NCI-H2171 (cell line): ENCODE data around the gene NCOA7.
A peak's percentile ranks its signal among the peaks of the same experiment; 100 is the strongest.

Experiments
- DNase-seq: peaks from one replicate; lab custom pipeline; 2025; lab: John Stamatoyannopoulos, UW

Gene NCOA7

DNA sequence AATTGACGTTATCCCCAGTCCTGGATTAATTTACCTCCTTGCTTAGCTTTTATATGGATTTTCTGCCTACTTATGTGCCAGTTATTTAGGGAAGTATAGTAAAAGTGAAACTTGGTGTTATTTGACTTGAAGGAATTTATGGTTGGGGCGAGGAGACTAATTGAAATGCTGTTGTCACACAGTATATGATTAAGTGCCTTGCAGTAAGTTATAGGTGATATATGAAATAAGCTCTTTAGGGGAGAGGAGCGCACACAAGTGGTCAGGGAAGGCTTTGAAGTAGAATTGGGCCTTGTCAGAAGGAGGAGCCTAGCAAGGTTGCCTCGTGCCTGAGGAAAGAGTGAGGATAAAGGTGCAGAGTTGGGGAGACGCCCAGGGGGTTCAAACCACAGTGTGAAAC lies 20.5 kb downstream of the NCOA7 start:
- no peak for DNase-seq

DNA sequence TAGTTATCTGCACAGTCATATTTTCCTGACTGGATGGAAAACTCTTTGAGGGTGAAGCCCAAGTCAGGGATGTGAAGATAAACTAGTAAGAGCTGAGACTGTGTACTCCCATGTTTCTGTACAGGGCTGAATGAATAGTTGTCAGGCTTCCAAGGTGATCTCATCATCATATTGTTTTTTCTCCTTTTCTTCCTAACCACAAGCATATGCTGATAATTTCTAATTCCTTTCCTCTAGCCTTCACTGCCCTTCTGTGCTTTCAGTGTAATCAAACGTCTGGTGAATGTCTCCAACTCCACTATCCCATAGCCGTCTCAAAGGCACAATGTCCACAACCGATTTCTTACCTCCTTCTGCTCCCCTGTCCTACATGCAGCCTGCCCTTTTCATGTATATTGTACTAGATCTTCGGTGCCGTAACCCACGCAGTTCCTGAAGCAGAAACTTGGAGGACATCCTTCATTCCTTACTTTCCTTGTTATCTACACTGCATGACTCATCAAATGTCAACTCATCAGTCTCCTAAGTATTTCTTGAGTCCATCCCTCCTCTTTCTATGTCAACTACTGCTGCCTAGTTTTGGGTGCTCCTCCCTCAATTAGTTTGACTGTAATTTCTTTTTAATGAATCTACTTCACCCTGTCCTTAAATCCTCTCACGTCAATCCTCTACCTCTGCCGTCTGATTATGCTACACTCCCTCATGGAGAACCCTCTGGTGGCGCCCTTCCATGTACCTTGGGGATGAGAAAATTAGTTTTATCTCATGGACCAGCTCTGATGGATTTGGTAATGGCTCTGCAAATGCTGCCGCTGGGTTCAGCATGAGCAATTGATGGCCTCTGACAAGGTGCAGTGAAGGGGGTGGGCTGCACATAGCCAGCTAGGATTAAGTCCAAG lies 21.9 kb downstream of the NCOA7 start:
- peak; percentile 9 for DNase-seq

DNA sequence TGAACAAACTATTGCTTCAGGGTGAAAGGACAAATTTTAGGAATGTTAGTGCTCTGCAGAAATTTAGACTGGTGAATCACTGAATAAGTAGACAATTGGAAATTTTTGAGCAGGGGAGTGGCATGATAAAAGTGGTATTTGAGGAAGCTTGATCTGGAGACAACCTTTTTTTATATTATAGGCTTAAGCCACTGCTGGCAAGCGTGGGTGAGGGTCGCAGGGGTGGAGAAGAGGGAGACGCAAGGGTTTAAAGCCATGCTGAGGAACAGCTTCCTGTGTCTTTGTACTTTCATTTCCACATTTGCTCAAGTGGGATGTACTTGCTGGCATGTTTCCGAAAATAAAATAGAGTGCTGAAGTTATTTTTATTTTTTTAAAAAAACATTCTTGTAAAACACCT lies 23.7 kb downstream of the NCOA7 start:
- DNase-seq: no peak

DNA sequence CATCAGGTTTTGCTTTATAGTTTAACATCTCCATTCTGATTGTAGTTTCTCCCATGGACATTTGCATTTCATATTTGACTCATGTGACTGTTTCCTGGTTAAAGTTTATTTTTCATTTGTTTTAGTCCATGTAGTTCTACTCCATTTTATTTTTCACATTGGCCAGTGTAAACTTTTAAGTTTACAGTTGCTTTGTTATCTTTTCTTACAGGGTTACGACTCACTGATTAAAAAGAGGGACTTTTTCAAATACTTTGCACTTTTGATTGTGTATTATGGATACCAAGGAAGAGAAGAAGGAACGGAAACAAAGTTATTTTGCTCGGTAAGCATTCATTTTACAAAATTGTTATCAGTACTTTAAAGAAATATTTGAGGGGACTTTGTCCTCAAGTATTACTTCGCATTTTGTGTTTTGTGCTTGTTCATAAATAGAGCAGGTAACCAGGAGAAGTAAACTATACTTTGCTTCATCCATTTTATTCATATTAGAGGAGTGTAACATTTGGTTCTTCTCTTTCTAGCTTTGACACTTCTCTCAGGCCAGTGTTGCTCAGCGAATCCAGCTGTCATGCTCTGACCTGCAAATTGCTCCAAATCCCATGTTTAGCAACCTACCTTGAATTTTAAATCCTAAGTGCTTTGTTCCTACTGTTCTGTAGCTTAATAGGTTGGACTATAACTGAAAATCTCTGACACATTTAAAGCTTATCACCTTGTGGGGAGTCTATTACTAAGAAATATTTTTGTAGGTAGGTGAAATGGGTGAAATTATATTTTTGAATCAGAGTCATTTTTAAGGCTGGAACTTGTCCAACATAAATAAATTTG lies 24.5 kb downstream of the NCOA7 start:
- DNase-seq: no peak

- no peak for DNase-seq
Measured at GRCh38 chr6:125816828-125817280, 26.1 kb downstream of the NCOA7 start.

GRCh38 chr6:125818225-125818657 lies 27.5 kb downstream of the NCOA7 start:
- DNase-seq: no peak

- DNase-seq: no peak
Measured at GRCh38 chr6:125818772-125819260, 28.1 kb downstream of the NCOA7 start.

- no peak for DNase-seq
Measured at GRCh38 chr6:125819535-125820326, 29.0 kb downstream of the NCOA7 start.

- DNase-seq: peak; percentile 37
Measured at GRCh38 chr6:125821825-125822281, 31.1 kb downstream of the NCOA7 start.

GRCh38 chr6:125823180-125823579 lies 32.4 kb downstream of the NCOA7 start:
- DNase-seq: no peak

DNA sequence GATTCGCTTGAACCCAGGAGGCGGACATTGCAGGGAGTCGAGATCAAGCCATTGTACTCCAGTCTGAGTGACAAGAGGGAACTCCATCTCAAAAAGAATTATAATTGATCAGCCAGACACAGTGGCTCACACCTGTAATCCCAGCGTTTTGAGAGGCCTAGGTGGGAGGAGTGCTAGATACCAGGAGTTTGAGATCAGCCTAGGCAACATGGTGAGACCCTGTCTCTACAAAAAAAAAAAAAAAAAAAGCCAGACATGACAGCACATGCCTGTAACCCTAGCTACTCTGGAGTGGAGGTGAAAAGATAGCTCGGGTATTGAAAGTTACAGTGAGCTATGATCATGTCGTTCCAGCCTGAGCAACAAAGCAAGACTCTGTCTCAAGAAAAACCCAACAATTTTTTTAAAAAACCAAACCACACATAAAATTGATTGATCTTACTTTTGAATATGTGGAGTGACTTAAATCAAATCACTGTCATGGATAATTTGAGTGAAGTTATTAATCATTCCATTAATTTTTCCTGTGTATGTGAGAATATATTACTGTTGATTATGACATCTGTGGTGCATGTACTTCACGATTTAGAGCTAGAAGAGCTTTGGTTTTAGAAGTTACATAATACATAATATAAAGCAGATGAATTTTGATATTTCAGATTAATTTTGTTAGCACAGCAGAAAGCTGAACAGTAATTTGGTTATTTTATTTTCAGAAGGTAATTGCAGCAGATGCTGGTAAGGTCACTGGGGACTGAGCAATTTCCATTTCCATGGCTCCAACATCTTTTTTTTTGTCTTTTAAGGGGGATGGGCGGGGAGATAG lies 34.4 kb downstream of the NCOA7 start:
- DNase-seq: peak; percentile 74

- DNase-seq: no peak
Measured at GRCh38 chr6:125826695-125827463, 36.1 kb downstream of the NCOA7 start.

- no peak for DNase-seq
Measured at GRCh38 chr6:125827788-125828320, 37.1 kb downstream of the NCOA7 start.

GRCh38 chr6:125828476-125829039 lies 37.8 kb downstream of the NCOA7 start:
- no peak for DNase-seq

- no peak for DNase-seq
Measured at GRCh38 chr6:125829433-125829832, 38.7 kb downstream of the NCOA7 start.

- no peak for DNase-seq
Measured at GRCh38 chr6:125831659-125832058, 40.9 kb downstream of the NCOA7 start.

- DNase-seq: no peak
Measured at GRCh38 chr6:125832391-125833117, 41.8 kb downstream of the NCOA7 start.

DNA sequence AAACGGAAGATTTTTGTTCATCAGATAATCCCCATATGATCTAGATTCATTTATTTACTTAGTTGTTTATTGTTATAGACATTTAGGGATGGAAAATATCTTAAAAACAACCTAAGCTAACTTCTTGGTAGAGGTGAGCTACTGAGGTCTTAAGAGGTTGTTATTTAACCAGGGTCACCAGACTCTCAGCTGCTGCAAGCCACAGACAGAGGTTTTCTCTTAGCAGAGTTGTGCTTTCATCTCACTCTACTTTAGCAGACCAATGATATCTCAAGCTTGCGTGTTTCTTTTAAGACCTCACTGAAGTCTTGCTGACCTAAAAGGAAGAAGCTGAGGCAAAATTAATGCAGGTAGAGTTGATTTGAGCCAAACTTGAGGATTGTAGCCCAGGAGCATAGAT lies 43.6 kb downstream of the NCOA7 start:
- no peak for DNase-seq

GRCh38 chr6:125835221-125835744 lies 44.5 kb downstream of the NCOA7 start:
- no peak for DNase-seq
